C4-2B (cell line): ENCODE results near the gene RYR3.

Experiments
- CTCF ChIP-seq: fragments of 450-650 bp; conservative IDR thresholded peaks from 2 replicates; pipeline ENCODE4 v1.5.1; 2017; ENCODE audit warnings: mild to moderate bottlenecking
- ZFX ChIP-seq: fragments of 450-650 bp; IDR thresholded peaks from 2 replicates; pipeline ENCODE4 v1.6.1; 2017

GRCh38 chr15:33293713-33294334 is 16.9 kb upstream of the RYR3 start:
- TF ChIP-seq CTCF (no peak), ZFX (no peak)
